HEK293T (cell line): ENCODE measurements around the gene SLC35G2.
"Not testable (repeated sequence)": the region's sequence is repeated elsewhere in the genome, so short reads cannot be mapped to it uniquely, and the experiment has no call there.

Experiments used
- CTCF ChIA-PET: fragments of 350-600 bp; formaldehyde crosslinking; extraction: SDS; loops from one replicate; lab custom pipeline; 2021; ENCODE audit warnings: antibody characterized with exemption, inconsistent platforms; lab: Yijun Ruan, JAX
- POLR2A ChIA-PET: fragments of 350-600 bp; formaldehyde crosslinking; extraction: SDS; loops from one replicate; lab custom pipeline; 2020; ENCODE audit warnings: antibody characterized with exemption, inconsistent platforms; lab: Yijun Ruan, JAX
- DNase-seq: peaks from one replicate; pipeline ENCODE4 v3.0.0; 2012; ENCODE audit warnings: mixed read lengths; ENCODE audit errors: extremely low spot score
- ARNT ChIP-seq: fragments of 450-650 bp; IDR thresholded peaks from 2 replicates; pipeline ENCODE4 v1.6.1; 2017; ENCODE audit warnings: mild to moderate bottlenecking
- BHLHE40 ChIP-seq: fragments of 450-650 bp; IDR thresholded peaks from 2 replicates; pipeline ENCODE4 v1.6.1; 2016; ENCODE audit warnings: mild to moderate bottlenecking, moderate library complexity, borderline replicate concordance
- CTBP1 ChIP-seq: fragments of 450-650 bp; IDR thresholded peaks from 2 replicates; pipeline ENCODE4 v1.6.1; 2016; ENCODE audit warnings: borderline replicate concordance
- ELF4 ChIP-seq: fragments of 450-650 bp; IDR thresholded peaks from 2 replicates; pipeline ENCODE4 v1.6.1; 2017; ENCODE audit warnings: antibody characterized with exemption
- FOXK2 ChIP-seq: fragments of 450-650 bp; IDR thresholded peaks from 2 replicates; pipeline ENCODE4 v1.6.1; 2016; ENCODE audit warnings: mild to moderate bottlenecking
- FOXM1 ChIP-seq: fragments of 450-650 bp; IDR thresholded peaks from 2 replicates; pipeline ENCODE4 v1.6.1; 2017; ENCODE audit warnings: mild to moderate bottlenecking, borderline replicate concordance
- HDGF ChIP-seq: fragments of 450-650 bp; IDR thresholded peaks from 2 replicates; pipeline ENCODE4 v1.6.1; 2017; ENCODE audit warnings: antibody characterized with exemption, borderline replicate concordance
- L3MBTL2 ChIP-seq: fragments of 450-650 bp; conservative IDR thresholded peaks from 2 replicates; pipeline ENCODE4 v1.6.1; 2016; ENCODE audit warnings: mild to moderate bottlenecking
- LEF1 ChIP-seq: fragments of 450-650 bp; IDR thresholded peaks from 2 replicates; pipeline ENCODE4 v1.6.1; 2017; ENCODE audit warnings: mild to moderate bottlenecking, borderline replicate concordance
- SP1 ChIP-seq: fragments of 450-650 bp; IDR thresholded peaks from 2 replicates; pipeline ENCODE4 v1.6.1; 2017
- SUZ12 ChIP-seq: fragments of 450-650 bp; IDR thresholded peaks from 2 replicates; pipeline ENCODE4 v1.6.1; 2016; ENCODE audit warnings: mild to moderate bottlenecking
- TARDBP ChIP-seq: fragments of 450-650 bp; IDR thresholded peaks from 2 replicates; pipeline ENCODE4 v1.6.1; 2016
- ZNF384 ChIP-seq: fragments of 450-650 bp; IDR thresholded peaks from 2 replicates; pipeline ENCODE4 v1.6.1; 2016
- TF ChIP-seq, protein P1 (sequence below): fragments of 450-650 bp; IDR thresholded peaks from 2 replicates; pipeline ENCODE4 v1.6.1; 2016

Gene SLC35G2

DNA sequence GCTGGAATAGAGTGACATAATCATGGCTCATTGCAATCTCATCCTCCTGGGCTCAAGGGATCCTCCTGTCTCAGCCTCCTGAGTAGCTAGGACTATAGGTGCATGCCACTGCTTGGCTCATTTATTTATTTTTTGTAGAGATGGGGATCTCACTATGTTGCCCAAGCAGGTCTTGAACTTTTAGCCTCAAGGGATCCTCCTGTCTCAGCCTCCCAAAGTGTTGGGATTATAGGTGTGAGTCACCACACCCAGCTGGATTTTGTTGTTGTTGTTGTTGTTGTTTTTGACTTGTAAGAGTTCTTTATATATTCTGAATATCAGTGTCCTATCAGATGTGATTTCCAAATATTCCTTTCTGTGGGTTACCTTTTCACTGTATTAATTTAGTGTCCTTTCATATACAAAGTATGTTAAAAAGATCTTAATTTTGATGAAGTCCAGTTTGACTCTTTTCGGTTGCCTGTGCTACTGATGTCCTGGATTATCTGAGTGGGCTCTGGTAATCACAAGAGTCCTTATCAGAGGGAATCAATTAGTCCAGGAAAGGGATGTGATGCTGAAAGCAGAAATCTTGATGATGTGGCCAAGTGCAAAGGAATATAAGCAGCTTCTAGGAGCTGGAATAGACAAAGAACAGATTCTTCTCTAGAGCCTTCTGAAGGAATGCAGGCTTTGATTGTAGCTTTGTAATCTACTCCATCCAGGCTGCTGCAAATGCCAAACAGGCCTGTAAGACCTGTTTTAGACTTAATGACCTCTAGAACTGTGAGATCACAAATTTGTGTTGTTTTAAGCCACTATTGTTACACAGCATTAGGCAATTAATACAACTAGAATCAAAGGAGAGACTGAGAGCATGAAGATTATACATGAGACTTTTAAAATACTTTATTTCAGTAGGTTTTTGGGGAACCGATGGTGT is 73.3 kb downstream of the SLC35G2 start:
- CTCF ChIA-PET: no interaction called here
- TF ChIP-seq L3MBTL2: no peak
- no peak for TF ChIP-seq SP1
- POLR2A ChIA-PET: no interaction called here
- DNase-seq: no peak

DNA sequence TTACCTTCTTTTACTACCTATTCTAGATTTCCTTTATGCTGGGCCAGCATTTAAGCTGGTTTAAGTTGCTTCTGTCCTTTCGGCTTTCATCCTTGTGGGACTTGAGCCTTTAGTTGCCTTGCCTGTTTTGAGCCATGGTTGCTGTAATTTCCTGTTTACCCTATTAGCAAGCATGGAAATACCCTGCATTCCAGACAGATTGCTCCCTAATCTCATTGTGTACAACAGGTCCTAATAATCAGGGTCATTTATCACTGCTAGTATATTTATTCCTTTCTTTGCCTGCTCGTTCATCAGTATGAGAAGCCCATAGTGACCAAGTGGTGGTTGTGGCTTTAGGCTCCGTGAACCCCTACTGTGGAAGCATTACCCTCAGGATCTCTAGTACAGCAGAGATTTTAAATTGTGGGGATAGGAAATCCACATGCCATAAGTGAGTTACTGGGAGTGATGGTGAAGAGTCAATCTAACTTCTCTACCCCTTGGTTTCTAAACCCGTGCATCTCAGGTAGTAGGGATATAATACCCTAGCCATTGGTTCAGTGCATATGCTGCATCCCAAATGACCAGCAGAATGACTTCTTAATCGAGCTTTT is 75.0 kb downstream of the SLC35G2 start:
- no peak for DNase-seq
- ChIA-PET POLR2A (no interaction called here), CTCF (interaction anchor here (0.8 kb wide), 1 partner anchor 92 kb away, joined by 3 read pairs; no protein-coding TSS in a partner anchor)
- no peak for TF ChIP-seq SUZ12
- TF ChIP-seq FOXK2: no peak
- no peak for TF ChIP-seq CTBP1
- no peak for TF ChIP-seq L3MBTL2
- TF ChIP-seq, protein P1, sequence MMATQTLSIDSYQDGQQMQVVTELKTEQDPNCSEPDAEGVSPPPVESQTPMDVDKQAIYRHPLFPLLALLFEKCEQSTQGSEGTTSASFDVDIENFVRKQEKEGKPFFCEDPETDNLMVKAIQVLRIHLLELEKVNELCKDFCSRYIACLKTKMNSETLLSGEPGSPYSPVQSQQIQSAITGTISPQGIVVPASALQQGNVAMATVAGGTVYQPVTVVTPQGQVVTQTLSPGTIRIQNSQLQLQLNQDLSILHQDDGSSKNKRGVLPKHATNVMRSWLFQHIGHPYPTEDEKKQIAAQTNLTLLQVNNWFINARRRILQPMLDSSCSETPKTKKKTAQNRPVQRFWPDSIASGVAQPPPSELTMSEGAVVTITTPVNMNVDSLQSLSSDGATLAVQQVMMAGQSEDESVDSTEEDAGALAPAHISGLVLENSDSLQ: no peak

DNA sequence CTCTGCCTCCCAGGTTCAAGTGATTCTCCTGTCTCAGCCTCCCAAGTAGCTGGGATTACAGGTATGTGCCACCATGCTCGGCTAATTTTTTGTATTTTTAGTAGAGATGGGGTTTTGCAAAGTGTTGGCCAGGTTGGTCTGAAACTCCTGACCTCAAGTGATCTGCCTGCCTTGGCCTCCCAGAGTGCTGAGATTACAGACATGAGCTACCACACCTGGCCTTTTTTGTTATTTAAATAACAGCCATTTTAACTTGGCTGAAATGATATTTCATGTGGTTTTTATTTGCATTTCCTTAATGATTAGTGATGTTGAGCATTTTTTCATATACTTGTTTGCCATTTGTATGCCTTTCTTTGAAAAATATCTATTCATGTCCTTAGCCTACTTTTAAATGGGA is 78.2 kb downstream of the SLC35G2 start:
- CTCF ChIA-PET, DNase-seq, POLR2A ChIA-PET: not testable (repeated sequence)

DNA sequence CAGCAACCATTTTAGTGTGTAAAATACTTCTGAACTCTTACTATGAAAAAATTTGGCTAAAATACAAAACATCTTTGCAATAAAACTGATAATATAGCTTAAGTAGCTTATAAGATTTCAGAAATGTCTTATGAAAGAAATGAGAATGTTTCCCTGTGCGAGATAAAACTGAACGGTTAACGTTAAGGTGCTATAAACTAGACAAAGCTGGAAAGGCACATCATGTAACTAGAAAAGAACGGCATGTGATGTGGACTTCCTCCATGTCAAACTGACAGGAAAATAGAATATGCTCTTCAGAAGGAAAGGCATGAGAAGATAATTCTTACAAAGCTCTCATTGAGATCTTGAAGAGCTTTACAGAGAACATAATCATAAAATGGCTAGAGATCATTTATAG is 79.6 kb downstream of the SLC35G2 start:
- ChIA-PET POLR2A (no interaction called here), CTCF (no interaction called here)
- no peak for TF ChIP-seq L3MBTL2
- no peak for TF ChIP-seq ELF4
- no peak for TF ChIP-seq SP1
- TF ChIP-seq BHLHE40: no peak
- no peak for TF ChIP-seq FOXM1
- TF ChIP-seq ZNF384: no peak
- no peak for TF ChIP-seq SUZ12
- TF ChIP-seq LEF1: no peak
- no peak for TF ChIP-seq TARDBP
- TF ChIP-seq, protein P1: no peak
- DNase-seq: no peak

DNA sequence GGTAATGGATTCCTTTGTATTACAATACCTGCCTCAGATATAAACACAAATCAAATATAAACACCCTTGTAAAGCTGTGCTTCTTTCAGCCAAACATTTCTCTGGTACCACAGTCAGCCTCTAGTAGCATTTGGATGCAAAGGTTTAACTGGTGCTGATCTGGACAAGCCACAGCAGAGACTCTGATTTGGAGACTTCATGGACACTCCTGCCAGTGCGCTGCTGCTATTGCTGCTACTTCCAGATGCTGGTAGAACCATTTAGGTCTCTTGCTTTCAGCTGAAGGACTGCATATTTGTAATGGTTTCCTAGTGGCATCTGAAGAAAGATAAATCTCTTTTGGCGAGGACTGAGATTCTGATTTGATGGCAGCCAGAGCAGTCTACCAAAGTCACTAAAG is 80.0 kb downstream of the SLC35G2 start:
- CTCF ChIA-PET: no interaction called here
- DNase-seq: no peak
- POLR2A ChIA-PET: no interaction called here
- TF ChIP-seq HDGF (no peak), FOXK2 (no peak), TARDBP (no peak), FOXM1 (no peak), LEF1 (no peak), SUZ12 (no peak), CTBP1 (no peak)

DNA sequence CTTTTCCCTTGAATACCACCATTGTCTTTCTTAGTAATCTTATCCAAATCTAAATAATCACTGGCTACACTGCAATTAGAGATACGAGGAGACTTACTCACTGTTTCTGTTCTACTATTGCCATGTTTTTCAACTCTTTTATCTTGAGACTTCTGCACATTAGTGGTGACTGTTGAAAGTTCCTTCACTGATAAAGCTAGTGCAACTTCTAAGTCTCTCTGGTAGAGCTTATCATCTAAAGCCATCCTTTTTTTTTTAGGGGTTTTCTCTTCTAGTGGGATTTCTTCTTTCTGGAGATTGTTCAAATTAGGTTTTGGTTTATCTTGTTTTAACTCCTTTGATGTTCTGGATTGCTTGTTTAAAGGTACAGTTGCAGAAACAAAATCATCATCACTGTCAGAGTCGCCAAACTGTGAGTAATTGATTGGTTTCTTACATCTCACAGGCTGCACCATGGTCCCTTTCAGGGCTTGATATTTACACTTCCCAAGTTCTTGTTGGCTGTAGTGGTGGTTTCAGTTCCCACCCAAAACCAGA is 80.8 kb downstream of the SLC35G2 start:
- ChIA-PET CTCF (no interaction called here), POLR2A (no interaction called here)
- TF ChIP-seq FOXM1: no peak
- DNase-seq: no peak

DNA sequence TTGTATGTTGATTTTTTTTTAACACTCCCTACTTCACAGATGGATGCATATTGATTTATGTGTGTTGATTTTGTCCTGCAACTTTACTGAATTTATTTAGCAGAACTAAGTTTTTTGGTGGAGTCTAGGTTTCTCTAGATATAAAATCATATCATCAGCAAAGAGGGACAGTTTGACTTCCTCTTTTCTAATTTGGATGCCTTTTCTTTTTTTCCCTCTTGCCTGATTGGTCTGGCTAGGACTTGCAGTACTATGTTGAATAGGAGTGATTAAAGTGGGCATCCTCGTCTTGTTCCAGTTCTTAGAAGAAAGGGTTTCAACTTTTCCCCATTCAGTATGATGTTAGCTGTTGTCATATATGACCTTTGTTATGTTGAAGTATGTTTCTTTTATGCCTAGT is 81.8 kb downstream of the SLC35G2 start:
- CTCF ChIA-PET, DNase-seq, POLR2A ChIA-PET: not testable (repeated sequence)

DNA sequence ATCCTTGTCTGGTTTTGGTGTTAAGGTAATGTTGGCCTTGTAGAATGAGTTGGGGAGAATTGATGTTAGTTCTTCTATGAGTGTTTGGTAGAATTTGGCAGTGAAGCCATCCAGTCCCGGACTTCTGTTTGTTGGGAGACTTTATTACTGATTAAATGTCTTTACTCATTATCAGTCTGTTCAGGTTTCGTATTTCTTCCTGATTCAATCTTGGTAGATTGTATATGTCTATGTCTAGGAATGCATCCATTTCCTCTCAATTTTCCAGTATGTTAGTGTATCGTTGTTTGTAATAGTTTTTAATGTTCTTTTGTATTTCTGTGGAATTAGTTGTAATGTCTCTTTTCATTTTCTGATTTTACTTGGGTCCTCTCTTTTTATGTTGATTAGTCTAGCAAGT is 82.5 kb downstream of the SLC35G2 start:
- CTCF ChIA-PET: no interaction called here
- TF ChIP-seq L3MBTL2 (no peak), BHLHE40 (no peak), TARDBP (no peak), SUZ12 (no peak), ZNF384 (no peak), FOXM1 (no peak), ARNT (no peak), LEF1 (no peak)
- POLR2A ChIA-PET: no interaction called here
- DNase-seq: no peak

DNA sequence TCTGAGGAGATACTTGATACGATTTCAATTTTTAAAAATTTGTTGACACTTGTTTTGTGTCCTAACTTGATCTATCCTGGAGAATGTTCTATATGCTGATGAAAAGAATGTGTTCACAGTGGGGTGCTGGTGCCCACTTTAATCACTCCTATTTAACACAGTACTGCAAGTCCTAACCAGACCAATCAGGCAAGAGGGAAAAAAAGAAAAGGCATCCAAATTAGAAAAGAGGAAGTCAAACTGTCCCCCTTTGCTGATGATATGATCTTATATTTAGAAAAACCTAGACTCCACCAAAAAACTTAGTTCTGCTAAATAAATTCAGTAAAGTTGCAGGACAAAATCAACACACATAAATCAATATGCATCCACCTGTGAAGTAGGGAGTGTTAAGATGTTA is 83.6 kb downstream of the SLC35G2 start:
- POLR2A ChIA-PET: not testable (repeated sequence)
- CTCF ChIA-PET: interaction anchor here (0.7 kb wide), 1 partner anchor 20 kb away, joined by 3 read pairs; no protein-coding TSS in a partner anchor

More for the DNA sequence above, 83.6 kb downstream of the SLC35G2 start:
- not testable (repeated sequence) for DNase-seq
